Measurements from ENCODE around the gene TMEM63B. TPM values are rescaled to one million over a fixed set of nuclear protein-coding genes. Genes with fewer than 3 reads are reported as not detected.

Gene TMEM63B
- polyA plus RNA-seq, 3 donors: 1.3 to 25.7 (median 1.9) TPM

DNA sequence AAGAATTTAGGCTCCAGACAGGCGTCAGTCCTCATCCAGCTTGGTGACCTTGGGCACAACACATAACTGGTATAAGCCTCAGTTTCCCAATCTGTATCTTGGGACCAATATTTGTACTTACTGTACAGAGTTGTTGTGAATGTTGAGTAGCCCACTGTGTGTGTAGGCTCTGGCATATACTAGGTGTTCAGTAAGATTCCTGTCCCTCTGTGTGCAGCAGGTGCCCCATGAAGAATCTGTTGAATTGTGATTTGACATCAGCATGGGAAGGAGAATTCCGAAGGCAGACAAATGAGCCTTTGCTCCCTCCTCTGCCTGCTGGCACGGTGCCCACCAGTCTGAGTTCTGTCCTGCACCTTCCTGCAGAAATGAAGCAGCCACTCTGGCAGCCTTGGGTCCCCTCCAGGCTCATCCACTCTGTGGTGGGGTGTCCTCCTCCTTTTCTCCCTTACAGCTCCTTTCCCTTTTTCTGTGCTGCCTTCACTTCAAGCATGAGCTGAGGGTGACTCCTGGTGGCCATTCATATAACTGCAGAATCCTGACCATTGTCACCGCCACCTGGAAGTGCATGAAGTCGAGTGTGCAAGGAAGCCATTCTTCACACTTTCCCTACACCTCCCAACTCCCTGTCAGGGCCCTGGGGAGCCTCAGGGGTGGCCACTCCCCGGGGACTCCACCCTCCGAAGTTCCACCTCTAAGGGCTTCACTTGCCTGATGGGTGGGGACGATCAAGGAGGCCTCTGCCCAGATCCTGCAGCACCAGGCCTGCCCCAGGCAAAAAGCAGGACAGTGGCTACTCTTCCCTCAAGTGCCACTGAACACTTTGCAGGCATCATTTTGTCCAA, 48.3 kb upstream of the TMEM63B start:
- H3K27ac ChIP-seq (ENCODE audit: low read depth in 1 of 2, low read length in 2 of 2): no peak overlapping the region

DNA sequence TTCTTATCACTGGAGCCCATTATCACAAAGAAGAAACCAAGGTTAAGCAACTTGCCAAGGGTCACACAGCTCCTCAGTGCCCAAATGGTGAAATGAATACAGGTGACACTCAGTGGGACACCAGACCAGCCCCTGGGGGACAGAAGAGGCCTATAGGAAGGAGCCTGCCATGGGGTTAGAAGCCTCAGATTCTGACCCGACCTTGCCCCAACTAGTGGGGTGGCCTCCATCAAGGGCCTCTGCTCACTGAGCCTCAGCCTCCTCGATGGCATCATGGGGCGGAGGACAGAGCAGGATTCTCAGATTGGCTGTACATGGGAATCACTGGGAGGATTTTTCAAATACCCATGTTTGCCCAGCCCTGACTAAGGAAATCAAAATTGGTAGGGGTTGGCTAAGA, 47.7 kb upstream of the TMEM63B start:
- no peak overlapping the region for H3K27ac ChIP-seq (ENCODE audit: low read depth in 1 of 2, low read length in 2 of 2)
- intact Hi-C loops (cut with micrococcal nuclease): loop anchor here (1.0 to 5.0 kb wide), 7 partner anchors 67 to 413 kb away; no protein-coding TSS in a partner anchor
- H3K79me2 ChIP-seq (ENCODE audit: insufficient read depth, low read length): no peaks in the 10 kb centered on the region
- TF ChIP-seq, protein P1, sequence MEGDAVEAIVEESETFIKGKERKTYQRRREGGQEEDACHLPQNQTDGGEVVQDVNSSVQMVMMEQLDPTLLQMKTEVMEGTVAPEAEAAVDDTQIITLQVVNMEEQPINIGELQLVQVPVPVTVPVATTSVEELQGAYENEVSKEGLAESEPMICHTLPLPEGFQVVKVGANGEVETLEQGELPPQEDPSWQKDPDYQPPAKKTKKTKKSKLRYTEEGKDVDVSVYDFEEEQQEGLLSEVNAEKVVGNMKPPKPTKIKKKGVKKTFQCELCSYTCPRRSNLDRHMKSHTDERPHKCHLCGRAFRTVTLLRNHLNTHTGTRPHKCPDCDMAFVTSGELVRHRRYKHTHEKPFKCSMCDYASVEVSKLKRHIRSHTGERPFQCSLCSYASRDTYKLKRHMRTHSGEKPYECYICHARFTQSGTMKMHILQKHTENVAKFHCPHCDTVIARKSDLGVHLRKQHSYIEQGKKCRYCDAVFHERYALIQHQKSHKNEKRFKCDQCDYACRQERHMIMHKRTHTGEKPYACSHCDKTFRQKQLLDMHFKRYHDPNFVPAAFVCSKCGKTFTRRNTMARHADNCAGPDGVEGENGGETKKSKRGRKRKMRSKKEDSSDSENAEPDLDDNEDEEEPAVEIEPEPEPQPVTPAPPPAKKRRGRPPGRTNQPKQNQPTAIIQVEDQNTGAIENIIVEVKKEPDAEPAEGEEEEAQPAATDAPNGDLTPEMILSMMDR (IDR thresholded peaks at IDR 0.05): no peak
- peaks cover 6 to 38% of the 10 kb centered on the region in 2 donors for H3K27me3 ChIP-seq (ENCODE audit: control insufficient read depth in 2 of 2, insufficient read depth in 2 of 2, low read length in 2 of 2)
- peaks cover 0 to 9% of the 10 kb centered on the region in 2 donors for H3K4me1 ChIP-seq (ENCODE audit: control insufficient read depth in 1 of 2, insufficient read depth in 2 of 2, low read length in 2 of 2)
- no peak for DNase-seq
- peaks cover 0 to 9% of the 10 kb centered on the region in 2 donors for H3K36me3 Mint-ChIP-seq
- 100% methylated on average over 1 of the region's 3 CpGs for WGBS (ENCODE audit: insufficient coverage)
- H3K36me3 ChIP-seq (replicated peaks in 1 of 2; ENCODE audit: control insufficient read depth in 1 of 2, insufficient read depth in 2 of 2, low read length in 2 of 2): no peaks in the 10 kb centered on the region
- H3K9ac ChIP-seq (ENCODE audit: insufficient read depth, low read length, poor library complexity, severe bottlenecking): no peak overlapping the region
- H3K4me3 Mint-ChIP-seq: no peak overlapping the region
- no peaks in the 10 kb centered on the region for H3K9me3 ChIP-seq (replicated peaks in 1 of 2; ENCODE audit: control insufficient read depth in 1 of 2, insufficient read depth in 1 of 2, low read length in 2 of 2)
- peaks cover 23 to 43% (median 40%) of the 10 kb centered on the region in 3 donors for H3K27me3 Mint-ChIP-seq (ENCODE audit: low read depth in 3 of 3)
- no peak overlapping the region for H3K27ac Mint-ChIP-seq
- peaks cover 8% of the 10 kb centered on the region for H3K4me1 Mint-ChIP-seq
- H2AFZ ChIP-seq (ENCODE audit: insufficient read depth, low read depth, low read length, poor library complexity, severe bottlenecking): no peak overlapping the region
- peaks cover 0 to 9% (median 0%) of the 10 kb centered on the region in 7 donors for H3K9me3 Mint-ChIP-seq
- H3K4me2 ChIP-seq (replicated peaks; ENCODE audit: extremely low read depth, low read length, poor library complexity, severe bottlenecking): no peak overlapping the region
- H3K4me3 ChIP-seq (replicated peaks in 1 of 3; ENCODE audit: low read depth in 2 of 3, low read length in 3 of 3): no peak overlapping the region
- no peaks in the 10 kb centered on the region for H4K20me1 ChIP-seq (ENCODE audit: insufficient read depth, low read length)

More for the DNA sequence above, 48.3 kb upstream of the TMEM63B start:
- TF ChIP-seq, protein P1 (IDR thresholded peaks at IDR 0.05): peak; percentile 93
- Histone ChIP-seq H3K4me1 (ENCODE audit: control insufficient read depth in 1 of 2, insufficient read depth in 2 of 2, low read length in 2 of 2) (peaks cover 4 to 15% of the 10 kb centered on the region in 2 donors), H3K9me3 (replicated peaks in 1 of 2; ENCODE audit: control insufficient read depth in 1 of 2, insufficient read depth in 1 of 2, low read length in 2 of 2) (no peaks in the 10 kb centered on the region), H4K20me1 (ENCODE audit: insufficient read depth, low read length) (no peaks in the 10 kb centered on the region), H3K4me2 (replicated peaks; ENCODE audit: extremely low read depth, low read length, poor library complexity, severe bottlenecking) (no peak overlapping the region), H3K36me3 (replicated peaks in 1 of 2; ENCODE audit: control insufficient read depth in 1 of 2, insufficient read depth in 2 of 2, low read length in 2 of 2) (no peaks in the 10 kb centered on the region), H2AFZ (ENCODE audit: insufficient read depth, low read depth, low read length, poor library complexity, severe bottlenecking) (no peak overlapping the region), H3K79me2 (ENCODE audit: insufficient read depth, low read length) (no peaks in the 10 kb centered on the region), H3K27me3 (ENCODE audit: control insufficient read depth in 2 of 2, insufficient read depth in 2 of 2, low read length in 2 of 2) (peaks cover 6 to 43% of the 10 kb centered on the region in 2 donors), H3K4me3 (replicated peaks in 1 of 3; ENCODE audit: low read depth in 2 of 3, low read length in 3 of 3) (no peak overlapping the region), H3K9ac (ENCODE audit: insufficient read depth, low read length, poor library complexity, severe bottlenecking) (no peak overlapping the region)
- intact Hi-C loops (cut with micrococcal nuclease): loop anchor here (1.0 to 5.0 kb wide), 7 partner anchors 67 to 412 kb away; no protein-coding TSS in a partner anchor
- Mint-ChIP-seq H3K36me3 (peaks cover 0 to 10% of the 10 kb centered on the region in 2 donors), H3K27ac (peak overlapping the region in 1 of 7 donors; percentile 58), H3K4me3 (no peak overlapping the region), H3K9me3 (peaks cover 0 to 9% (median 0%) of the 10 kb centered on the region in 7 donors), H3K27me3 (ENCODE audit: low read depth in 3 of 3) (peaks cover 28 to 46% (median 46%) of the 10 kb centered on the region in 3 donors), H3K4me1 (peaks cover 14% of the 10 kb centered on the region)
- WGBS (ENCODE audit: insufficient coverage): 24% methylated on average over 6 of the region's 8 CpGs
- peak; percentile 69 to 76 (median 70) for DNase-seq
